ENCODE measurements around the gene PEX14.

DNA sequence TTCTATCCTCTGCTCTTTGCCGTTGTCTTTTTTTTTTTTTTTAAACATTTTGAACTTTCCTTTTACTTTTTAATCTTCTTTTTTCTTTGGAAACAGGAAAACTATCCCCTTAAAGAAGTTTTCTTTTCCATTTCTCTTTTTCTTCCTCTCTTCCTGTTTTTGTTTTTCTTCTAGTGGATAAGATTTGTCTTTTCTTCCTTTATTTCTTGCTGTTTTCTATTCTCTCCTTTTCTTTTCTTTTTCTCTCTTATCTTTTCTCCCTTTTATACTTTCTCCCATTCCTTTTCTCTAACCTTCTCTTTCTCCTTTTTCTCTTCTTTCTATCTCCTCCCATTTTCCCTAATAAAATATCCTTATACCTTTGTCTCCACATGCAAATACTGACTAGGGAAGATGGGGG lies 46.2 kb downstream of the PEX14 start:
- TF ChIP-seq MAX (IDR thresholded peaks at IDR 0.05; ENCODE audit: low read depth, low read length), result no peak
- no peak for TF ChIP-seq YY1 (IDR thresholded peaks at IDR 0.05; ENCODE audit: low read depth, low read length)
- no peak for TF ChIP-seq CTCF (IDR thresholded peaks at IDR 0.05 in 2 of 3, conservative IDR thresholded peaks at IDR 0.05 in 1 of 3; ENCODE audit: control insufficient read depth in 2 of 3, extremely low read depth in 1 of 3, insufficient read depth in 1 of 3, low read depth in 3 of 3, low read length in 3 of 3)
- TF ChIP-seq POLR2A (IDR thresholded peaks at IDR 0.05; ENCODE audit: low read depth, low read length), result no peak
- no peak for TF ChIP-seq RB1 (IDR thresholded peaks at IDR 0.05; ENCODE audit: borderline replicate concordance)
- no peak for TF ChIP-seq SMC3 (IDR thresholded peaks at IDR 0.05; ENCODE audit: borderline replicate concordance, low read length)
- TF ChIP-seq EZH2 (IDR thresholded peaks at IDR 0.05; ENCODE audit: borderline replicate concordance, control insufficient read depth, low read depth, low read length), result no peak
